Astrocyte (in vitro differentiated cells and primary cell): ENCODE measurements around the gene INCENP. TPM values are rescaled to one million over a fixed set of nuclear protein-coding genes. Genes with fewer than 3 reads are reported as not detected.

Experiments used
- DNase-seq: peaks from one replicate; pipeline ENCODE4 v3.0.0-alpha.2; 2010; ENCODE audit warnings: low read depth
- FAIRE-seq: peaks from 2 replicates; lab custom pipeline; 2011; peaks lifted over from hg19 to GRCh38; lab: Jason Lieb, UNC
- H2AFZ ChIP-seq: 2 replicates; pipeline ENCODE4 v1.6.0; 2012; ENCODE audit warnings: low read depth, low read length, inconsistent platforms
- H3K27ac ChIP-seq: 2 replicates; pipeline ENCODE4 v1.5.1; 2011; ENCODE audit warnings: low read depth, low read length, inconsistent platforms
- H3K27me3 ChIP-seq: 2 replicates; pipeline ENCODE4 v1.6.0; 2011; ENCODE audit warnings: low read length, inconsistent platforms; ENCODE audit not compliant: insufficient read depth
- H3K36me3 ChIP-seq: 2 replicates; pipeline ENCODE4 v1.5.1; 2011; ENCODE audit warnings: low read length, inconsistent platforms; ENCODE audit not compliant: insufficient read depth
- H3K4me1 ChIP-seq: 2 replicates; pipeline ENCODE4 v1.5.1; 2011; ENCODE audit warnings: low read length, inconsistent platforms; ENCODE audit not compliant: insufficient read depth
- H3K4me2 ChIP-seq: 2 replicates; pipeline ENCODE4 v1.6.0; 2012; ENCODE audit warnings: low read length, inconsistent platforms
- H3K4me3 ChIP-seq: 2 replicates; pipeline ENCODE4 v1.5.1; 2011; ENCODE audit warnings: low read depth, mild to moderate bottlenecking, low read length, inconsistent platforms; ENCODE audit not compliant: insufficient read depth
- H3K79me2 ChIP-seq: 2 replicates; pipeline ENCODE4 v1.6.0; 2012; ENCODE audit warnings: mild to moderate bottlenecking, low read length, inconsistent platforms; ENCODE audit not compliant: insufficient read depth
- H3K9ac ChIP-seq: 2 replicates; pipeline ENCODE4 v1.6.0; 2012; ENCODE audit warnings: mild to moderate bottlenecking, low read length, inconsistent platforms
- H3K9me3 ChIP-seq: 2 replicates; pipeline ENCODE4 v1.5.1; 2012; ENCODE audit warnings: low read depth, mild to moderate bottlenecking, low read length, inconsistent platforms; ENCODE audit not compliant: insufficient read depth
- H4K20me1 ChIP-seq: 2 replicates; pipeline ENCODE4 v1.6.0; 2012; ENCODE audit warnings: low read length, inconsistent platforms; ENCODE audit not compliant: insufficient read depth
- H3K27ac Mint-ChIP-seq: one replicate; pipeline ENCODE4 v1.8.0; 2021; ENCODE audit warnings: mild to moderate bottlenecking, mixed read lengths; ENCODE audit not compliant: unreplicated experiment
- H3K27me3 Mint-ChIP-seq: one replicate; pipeline ENCODE4 v1.8.0; 2021; ENCODE audit warnings: low read depth, mixed read lengths; ENCODE audit not compliant: unreplicated experiment
- H3K36me3 Mint-ChIP-seq: one replicate; pipeline ENCODE4 v1.8.0; 2021; ENCODE audit warnings: low read depth, mixed read lengths; ENCODE audit not compliant: unreplicated experiment
- H3K4me1 Mint-ChIP-seq: one replicate; pipeline ENCODE4 v1.8.0; 2021; ENCODE audit warnings: low read depth, mixed read lengths; ENCODE audit not compliant: unreplicated experiment
- H3K4me3 Mint-ChIP-seq: one replicate; pipeline ENCODE4 v1.8.0; 2021; ENCODE audit warnings: mild to moderate bottlenecking, moderate library complexity, mixed read lengths; ENCODE audit not compliant: unreplicated experiment
- H3K9me3 Mint-ChIP-seq: one replicate; pipeline ENCODE4 v1.8.0; 2021; ENCODE audit warnings: mild to moderate bottlenecking, mixed read lengths; ENCODE audit not compliant: unreplicated experiment
- CTCF ChIP-seq: IDR thresholded peaks from 2 replicates; pipeline ENCODE4 v1.5.1; 2011; ENCODE audit warnings: low read depth, mild to moderate bottlenecking, inconsistent platforms, low read length, moderate library complexity; ENCODE audit not compliant: insufficient read depth
- EZH2 ChIP-seq: IDR thresholded peaks from 2 replicates; pipeline ENCODE4 v1.6.1; 2012; ENCODE audit warnings: mild to moderate bottlenecking, low read length, inconsistent platforms; ENCODE audit not compliant: insufficient read depth
- total RNA-seq: library from RNA; stranded (reverse); gene quantifications from 2 replicates; pipeline ENCODE4 v1.2.1, GENCODE V29; 2021

INCENP gene
- total RNA-seq, 1 donor from 2014 or later, result 17.7 TPM

- H3K27ac Mint-ChIP-seq, result no peak overlapping the region
- FAIRE-seq (no peak), DNase-seq (no peak)
- Histone ChIP-seq H3K9ac (no peak overlapping the region), H3K4me1 (no peaks in the 10 kb centered on the region), H3K36me3 (peaks cover 5% of the 10 kb centered on the region), H3K79me2 (peaks cover 39% of the 10 kb centered on the region), H3K4me2 (no peak overlapping the region), H3K4me3 (no peak overlapping the region), H3K27ac (no peak overlapping the region), H3K9me3 (no peaks in the 10 kb centered on the region), H3K27me3 (no peaks in the 10 kb centered on the region), H4K20me1 (peaks cover 7% of the 10 kb centered on the region), H2AFZ (no peak overlapping the region)
- H3K9me3 Mint-ChIP-seq, result no peaks in the 10 kb centered on the region
- H3K4me3 Mint-ChIP-seq, result no peak overlapping the region
- peaks cover 10% of the 10 kb centered on the region for H3K36me3 Mint-ChIP-seq
- H3K4me1 Mint-ChIP-seq, result no peaks in the 10 kb centered on the region
- H3K27me3 Mint-ChIP-seq, result no peaks in the 10 kb centered on the region
- no peak for TF ChIP-seq CTCF
- TF ChIP-seq EZH2, result no peak
Measured at GRCh38 chr11:62139526-62140303, 15.9 kb downstream of the INCENP start.

GRCh38 chr11:62140304-62141110 is 16.7 kb downstream of the INCENP start:
- H4K20me1 ChIP-seq, result peaks cover 7% of the 10 kb centered on the region
- no peak overlapping the region for H3K4me3 ChIP-seq
- FAIRE-seq, result no peak
- H3K79me2 ChIP-seq, result peaks cover 31% of the 10 kb centered on the region
- TF ChIP-seq CTCF, result no peak
- TF ChIP-seq EZH2, result no peak
- no peak overlapping the region for H3K27ac Mint-ChIP-seq
- peaks cover 5% of the 10 kb centered on the region for H3K36me3 ChIP-seq
- H3K4me1 ChIP-seq, result no peaks in the 10 kb centered on the region
- H3K4me2 ChIP-seq, result no peak overlapping the region
- no peak overlapping the region for H3K27ac ChIP-seq
- peaks cover 6% of the 10 kb centered on the region for H3K36me3 Mint-ChIP-seq
- no peak overlapping the region for H3K9ac ChIP-seq
- no peaks in the 10 kb centered on the region for H3K27me3 Mint-ChIP-seq
- H3K4me3 Mint-ChIP-seq, result no peak overlapping the region
- no peak overlapping the region for H2AFZ ChIP-seq
- no peaks in the 10 kb centered on the region for H3K27me3 ChIP-seq
- no peaks in the 10 kb centered on the region for H3K9me3 Mint-ChIP-seq
- no peaks in the 10 kb centered on the region for H3K4me1 Mint-ChIP-seq
- no peak for DNase-seq
- H3K9me3 ChIP-seq, result no peaks in the 10 kb centered on the region
